DMS79 (cell line): Measurements from ENCODE around the gene EDDM3A.
"Not testable (repeated sequence)": the region's sequence is repeated elsewhere in the genome, so short reads cannot be mapped to it uniquely, and the experiment has no call there.

Experiments
- DNase-seq: peaks from one replicate; lab custom pipeline; 2025; lab: John Stamatoyannopoulos, UW

Gene EDDM3A, protein sequence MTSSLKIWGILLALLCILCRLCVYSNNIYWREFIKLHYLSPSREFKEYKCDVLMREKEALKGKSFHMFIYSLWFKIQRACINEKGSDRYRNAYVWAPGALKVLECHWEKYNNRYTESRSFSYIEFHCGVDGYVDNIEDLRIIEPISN

DNA sequence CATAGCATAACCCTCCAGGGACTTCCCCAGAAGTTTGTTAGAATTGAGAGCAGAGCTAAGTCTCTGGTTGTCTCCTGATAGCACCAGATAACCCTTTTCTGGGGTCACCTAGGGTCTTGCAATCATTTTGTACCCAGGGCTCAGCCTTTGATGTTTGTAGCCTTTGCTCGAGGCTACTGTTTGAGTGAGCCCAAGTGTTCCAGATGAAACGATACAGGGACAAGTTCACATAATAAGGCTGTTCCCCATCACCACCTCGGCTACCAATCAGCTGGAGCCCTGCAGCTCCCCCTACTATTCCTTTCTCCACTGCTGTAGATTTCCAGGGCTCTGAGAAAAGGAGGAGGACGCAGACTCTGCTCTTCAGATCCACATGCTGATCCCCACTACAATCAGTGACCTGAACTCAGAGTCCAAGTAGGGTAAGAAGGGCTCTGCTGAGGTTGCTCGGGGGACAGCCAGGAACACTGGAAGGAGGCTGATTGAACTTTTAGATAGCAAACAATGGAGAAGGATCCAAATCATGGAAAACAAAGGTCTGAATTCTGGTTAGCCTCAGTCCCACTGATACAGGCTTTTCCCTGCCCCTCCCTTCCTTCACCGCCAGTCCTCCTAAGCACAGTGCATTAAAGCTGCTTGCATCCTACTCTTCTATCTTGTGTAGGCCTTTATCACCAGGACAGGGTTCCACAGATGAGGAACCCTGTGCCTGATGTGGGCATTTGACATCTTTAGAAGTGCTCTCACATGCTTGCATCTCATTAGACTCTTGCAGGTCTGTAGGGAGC lies at the start of gene EDDM3A:
TSS of gene EDDM3A (plus strand) at position 317 of the 788 bp plus-strand sequence. CDS start 1,694 bp downstream, outside the sequence.
- DNase-seq, result no peak

DNA sequence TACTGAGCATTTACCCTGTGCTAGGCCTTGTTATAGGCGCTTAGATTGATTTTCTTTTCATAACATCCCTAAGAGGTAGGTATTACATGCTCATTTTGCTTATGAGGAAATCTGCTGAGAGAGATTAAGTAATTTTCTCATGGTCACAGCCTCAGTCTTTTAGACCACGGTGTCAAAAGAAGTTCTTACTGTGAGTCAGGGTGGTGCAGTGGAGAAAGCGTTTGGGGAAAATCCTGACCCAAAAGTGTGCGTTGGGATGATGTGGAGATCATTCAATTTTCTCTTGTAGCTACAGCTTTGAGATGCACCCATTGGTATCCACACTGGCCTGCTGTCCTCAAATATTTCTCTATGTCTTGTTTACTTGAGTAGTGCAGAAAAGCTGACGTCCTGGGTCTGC lies 48.9 kb upstream of the EDDM3A start:
- no peak for DNase-seq

DNA sequence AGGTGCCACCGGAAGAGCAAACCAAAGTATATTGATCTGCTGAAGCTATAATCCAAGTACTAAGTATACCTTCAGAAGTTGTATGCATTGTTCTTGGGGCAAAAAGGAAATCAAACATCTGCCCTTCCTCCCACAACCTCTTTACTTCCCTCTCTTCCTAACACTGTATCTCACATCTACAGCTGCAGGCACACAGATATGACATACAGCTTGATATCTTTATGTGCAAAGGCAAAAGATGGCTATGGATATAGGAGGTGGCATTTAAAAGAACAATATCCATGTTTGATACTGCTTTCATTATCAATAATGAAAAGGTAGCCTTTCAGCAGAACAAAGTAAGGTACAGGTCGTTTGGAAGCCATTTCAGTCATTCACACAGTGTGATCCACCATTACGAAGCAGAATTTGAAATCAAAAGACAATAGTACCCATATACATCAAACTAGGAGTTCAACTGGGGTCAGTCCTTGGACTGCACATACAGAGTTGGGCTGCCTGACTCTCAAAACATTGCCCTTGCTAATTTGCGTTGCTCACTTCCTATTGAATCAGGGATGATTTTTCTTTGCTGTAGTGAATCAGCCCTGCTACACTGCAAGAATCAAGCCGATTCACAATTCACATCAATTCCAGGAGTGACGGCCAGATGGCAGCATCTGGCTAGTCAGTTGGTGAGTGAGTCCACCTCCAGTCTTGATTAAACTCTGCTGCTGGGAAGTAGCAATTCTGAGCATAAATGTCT lies 48.2 kb upstream of the EDDM3A start:
- no peak for DNase-seq

DNA sequence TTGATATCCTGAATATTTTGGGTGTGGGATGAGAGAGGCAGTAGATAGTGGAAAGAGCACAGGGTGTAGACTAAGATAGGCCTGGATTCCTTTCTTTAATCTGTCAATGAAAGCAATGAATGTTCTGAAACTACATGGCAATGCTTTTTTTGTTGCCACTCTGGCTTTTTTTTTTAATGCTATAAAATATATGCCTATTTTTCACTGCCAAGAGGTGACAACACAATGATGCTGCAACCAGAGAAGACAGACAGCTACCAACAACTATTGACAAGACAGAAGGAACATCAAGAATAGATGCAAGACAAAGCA lies 47.7 kb upstream of the EDDM3A start:
- DNase-seq, result no peak

DNA sequence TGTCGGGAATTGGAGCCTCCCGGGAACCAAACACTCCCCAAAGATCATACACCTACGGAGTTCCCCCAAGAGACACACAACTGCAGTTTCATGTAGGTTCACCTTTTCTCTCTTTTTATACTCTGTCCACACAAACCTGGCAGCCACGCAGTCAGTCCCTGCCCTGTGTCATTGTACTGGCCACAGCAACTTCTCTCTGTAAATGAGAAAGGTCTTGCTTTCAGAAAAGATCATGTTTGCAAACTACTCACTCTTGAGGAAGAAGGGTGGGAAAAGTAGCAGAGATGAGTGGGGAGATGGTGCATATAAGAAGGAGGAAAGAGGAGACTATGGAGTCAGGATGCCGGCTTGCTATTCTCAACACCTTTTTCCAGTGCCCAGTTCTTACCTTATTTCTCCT lies 46.8 kb upstream of the EDDM3A start:
- no peak for DNase-seq

DNA sequence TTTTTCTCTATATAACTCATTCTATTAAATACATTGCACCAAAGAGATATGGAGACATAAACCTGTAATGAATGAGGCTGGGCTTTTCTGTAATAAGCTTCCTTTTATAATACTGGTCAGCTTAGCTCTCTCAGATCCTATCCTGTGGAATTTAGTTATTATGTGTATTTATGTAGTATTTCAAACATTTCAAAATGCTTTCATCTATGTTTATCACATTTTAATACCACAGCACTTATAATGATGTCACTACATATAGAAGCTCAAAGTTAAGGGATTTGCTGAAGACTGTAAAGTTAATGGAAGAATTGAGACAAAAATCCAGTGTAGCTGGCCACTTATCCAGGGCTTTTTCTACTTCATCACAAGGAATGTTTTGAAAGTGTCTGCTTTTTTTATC lies 45.8 kb upstream of the EDDM3A start:
- DNase-seq, result no peak

DNA sequence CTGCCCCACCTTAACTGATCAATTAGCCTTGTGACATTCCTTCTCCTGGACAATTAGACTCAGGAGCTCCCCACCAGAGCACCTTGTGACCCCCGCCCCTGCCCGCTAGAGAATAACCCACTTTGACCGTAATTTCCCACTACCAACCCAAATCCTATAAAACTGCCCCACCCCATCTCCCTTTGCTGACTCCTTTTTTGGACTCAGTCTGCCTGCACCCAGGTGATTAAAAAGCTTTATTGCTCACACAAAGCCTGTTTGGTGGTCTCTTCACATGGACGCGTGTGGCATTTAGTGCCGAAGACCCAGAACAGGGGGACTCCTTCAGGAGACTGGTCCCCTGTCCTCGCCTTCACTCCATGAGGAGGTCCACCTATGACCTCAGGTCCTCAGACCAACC lies 44.7 kb upstream of the EDDM3A start:
- not testable (repeated sequence) for DNase-seq

DNA sequence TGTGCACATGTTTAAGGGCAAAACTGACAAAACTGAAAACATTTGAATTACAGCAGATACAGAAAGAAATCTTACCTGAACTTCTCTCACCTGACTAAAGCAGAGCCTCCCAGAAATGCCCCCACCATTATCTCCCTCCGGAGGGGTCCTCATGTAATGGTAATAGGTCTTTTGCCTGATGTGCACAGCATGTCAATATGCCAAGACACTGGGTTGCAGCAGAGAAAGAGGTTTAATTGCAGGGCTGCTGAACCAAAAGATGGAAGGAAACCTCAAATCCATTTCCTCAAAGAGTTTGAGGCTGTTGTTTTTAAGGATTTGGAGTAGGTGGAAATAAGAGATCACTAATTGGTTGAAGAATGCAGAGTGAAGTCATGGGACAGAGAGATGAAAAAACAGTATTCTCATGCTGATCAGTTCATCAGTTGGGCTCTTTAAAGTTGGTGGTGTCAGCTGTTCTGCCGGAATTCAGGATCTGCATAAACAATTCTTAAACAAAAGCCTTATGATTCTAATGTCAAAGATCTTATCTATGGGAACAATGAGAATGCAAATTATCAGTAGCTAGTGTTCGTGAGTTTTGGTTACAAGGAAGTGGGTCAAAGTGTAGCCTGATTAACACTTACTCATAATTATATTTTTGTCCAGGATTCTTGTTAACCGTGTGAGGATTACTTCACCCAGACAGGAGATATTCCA lies 38.9 kb upstream of the EDDM3A start:
- no peak for DNase-seq

DNA sequence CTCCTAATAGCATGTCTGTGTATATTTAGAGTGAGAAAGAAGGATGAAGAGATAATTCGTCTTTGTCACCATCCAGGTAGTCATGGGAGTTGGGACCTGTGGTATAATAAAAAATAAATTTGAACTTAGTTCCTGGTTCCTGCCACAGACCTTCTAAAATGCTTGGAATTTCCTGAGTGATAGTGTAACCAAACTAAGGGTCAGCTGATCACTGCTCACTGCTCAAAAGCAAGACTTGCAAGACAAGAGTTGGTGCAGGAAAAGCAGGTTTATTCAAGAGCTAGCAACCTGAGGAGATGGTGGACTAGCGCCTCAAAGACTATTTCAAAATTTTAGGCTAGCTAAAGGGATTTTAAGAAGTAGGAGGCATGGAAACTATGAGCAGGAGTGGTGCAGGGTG lies 38.1 kb upstream of the EDDM3A start:
- no peak for DNase-seq

DNA sequence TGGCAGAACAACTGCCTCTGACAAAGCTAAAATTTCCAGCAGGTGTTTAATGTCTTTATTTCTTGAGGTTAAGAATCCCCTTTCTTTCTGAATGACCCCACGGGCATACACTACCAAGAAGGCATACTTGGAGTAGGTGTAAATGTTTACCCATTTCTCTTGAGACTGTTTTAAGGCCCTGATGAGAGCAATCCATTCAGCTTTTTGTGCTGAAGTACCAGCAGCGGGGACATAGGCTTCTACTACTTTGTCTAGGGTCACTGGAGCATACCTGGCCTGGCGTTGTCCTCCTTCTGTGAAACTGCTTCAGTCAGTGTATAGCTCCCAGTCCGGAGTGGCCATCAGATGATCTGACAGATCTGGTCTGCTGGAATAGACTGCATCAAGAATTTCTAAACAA lies 34.4 kb upstream of the EDDM3A start:
- DNase-seq, result no peak

DNA sequence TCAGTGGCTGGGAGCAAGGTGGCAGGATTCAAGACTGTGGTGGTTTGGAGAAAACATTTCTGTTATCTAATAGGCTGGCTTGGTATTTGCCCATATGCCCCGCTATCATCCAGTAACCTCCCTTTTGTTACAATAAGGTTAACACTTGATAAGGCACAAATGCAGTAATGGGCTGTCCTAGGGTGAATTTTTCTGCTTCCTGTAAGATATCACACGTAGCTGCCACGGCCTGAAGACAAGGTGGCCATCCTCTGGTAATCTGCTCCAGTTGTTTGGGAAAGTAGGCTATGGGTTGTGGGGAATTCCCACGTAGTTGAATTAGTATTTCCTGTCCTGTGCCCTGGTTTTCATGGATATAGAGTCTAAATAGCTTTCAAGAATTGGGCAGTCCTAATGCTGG lies 34.0 kb upstream of the EDDM3A start:
- no peak for DNase-seq

DNA sequence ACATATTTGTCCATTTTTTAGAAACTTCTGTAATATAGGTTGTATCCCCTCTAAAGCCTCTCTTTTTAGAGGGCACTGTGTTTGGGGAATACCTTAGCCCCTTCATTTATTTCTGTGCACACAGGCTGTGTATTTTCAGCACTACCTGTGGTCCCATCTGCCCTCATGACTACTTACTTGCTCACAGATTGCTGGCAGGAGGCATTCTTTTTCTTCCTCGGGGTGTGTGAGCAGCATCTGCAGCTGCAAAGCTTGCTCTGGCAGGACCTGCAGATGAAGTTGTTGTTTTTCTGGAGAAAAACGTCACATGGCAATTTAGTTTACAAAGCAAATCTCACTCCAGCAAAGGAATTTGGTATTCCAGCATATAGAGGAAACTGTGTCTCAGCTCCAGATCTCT lies 32.8 kb upstream of the EDDM3A start:
- DNase-seq, result no peak

DNA sequence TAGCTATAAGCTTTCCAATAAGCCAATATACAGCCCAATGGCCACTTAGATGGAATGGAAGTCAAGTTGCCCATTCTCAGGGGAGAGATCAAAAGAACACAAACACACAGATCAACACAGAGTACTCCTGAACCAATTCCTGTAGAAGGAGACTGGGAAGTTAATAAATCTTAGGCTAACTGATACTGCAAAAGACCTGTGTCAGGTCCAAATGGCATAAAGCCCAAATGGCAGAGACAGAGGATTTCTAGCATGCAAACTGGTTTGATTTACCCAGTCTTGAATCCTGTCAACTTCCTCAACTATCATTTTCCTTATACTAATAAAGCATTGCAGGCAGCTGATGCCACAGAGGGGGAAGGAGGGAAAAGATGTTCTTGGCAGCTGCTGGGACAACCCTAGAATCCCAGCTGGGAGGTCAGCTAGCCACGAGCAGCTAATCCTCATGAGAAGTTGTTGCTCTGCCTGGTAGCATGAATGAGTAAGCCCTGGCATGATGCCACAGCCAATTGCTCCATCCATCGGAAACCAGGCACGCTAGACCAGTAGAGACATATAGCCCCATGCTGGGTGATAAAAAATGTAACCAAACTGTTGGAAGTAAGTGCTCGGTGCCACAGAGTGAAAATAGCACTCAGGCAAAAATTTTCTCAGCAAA lies 31.0 kb upstream of the EDDM3A start:
- no peak for DNase-seq

DNA sequence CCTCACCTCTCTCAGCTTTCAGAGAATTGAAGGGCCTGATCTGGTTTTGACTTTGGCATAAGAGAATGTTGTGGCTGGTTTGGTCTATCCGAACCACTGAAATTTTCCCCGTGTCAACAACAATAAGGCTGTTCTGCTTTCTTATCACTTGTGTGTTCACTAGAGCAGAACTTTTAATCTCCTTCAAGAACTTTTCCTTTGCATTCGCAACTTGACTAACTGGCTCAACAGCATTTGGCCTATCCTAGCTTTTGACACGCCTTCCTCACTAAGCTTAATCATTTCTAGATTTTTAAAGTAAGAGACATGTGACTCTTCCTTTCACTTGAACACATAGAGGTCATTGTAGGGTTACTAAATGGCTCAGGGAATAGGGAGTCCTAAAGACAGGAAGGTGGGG lies 25.9 kb upstream of the EDDM3A start:
- no peak for DNase-seq

DNA sequence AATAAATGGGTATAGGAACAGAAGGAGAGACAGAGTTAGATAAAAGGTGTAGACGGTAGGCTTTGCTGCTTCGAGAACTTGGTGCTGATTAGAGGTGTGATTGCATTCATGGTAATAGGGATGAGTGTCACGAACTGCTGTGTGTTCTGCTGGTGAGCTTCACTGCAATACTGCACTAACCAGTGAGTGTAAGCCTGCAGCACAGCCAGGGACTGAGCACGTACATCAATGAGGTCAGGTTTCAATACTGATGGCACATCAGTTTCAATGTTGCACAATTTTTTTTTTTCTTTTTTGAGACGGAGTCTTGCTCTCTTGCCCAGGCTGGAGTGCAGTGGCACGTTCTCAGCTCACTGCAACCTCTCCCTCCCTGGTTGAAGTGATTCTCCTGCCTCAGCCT lies 24.9 kb upstream of the EDDM3A start:
- no peak for DNase-seq

DNA sequence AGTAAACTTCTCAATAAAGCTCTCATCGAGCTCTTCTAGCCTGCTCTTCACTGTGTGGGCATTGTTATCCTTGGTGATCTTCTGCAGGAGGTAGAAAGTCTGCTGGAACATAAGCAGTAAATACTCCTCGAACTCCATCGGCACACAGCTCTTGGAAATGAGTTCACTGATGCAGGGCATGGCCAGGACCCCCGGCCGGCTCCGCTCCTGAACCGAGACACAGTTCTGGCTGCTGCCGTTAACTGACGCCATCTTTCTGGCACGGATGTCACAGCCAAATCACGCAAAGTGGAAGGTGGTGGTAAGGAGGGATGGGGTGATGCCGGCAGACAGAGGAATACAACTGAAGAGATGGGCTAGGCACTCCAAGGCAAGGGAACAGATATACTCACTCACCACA lies 23.7 kb upstream of the EDDM3A start:
- no peak for DNase-seq

DNA sequence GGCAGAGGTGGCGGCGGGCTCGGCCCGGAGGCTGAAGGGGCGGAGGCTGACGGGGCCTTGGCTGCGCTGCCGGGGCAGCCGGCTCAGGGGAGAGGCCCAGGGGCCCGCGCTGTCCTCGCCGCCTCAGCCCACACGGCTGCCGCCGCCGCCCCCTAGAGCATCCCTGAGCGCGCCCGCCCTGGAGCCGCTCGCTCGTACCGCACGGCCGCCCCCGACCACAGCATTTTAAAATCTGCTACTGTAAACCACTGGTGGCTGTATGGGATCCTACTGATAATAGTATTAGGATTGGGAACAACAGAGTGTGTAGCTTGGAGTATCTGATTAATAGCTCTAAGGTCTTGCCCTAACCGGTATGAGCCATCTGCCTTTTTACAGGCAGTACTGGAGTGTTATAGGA lies 22.2 kb upstream of the EDDM3A start:
- DNase-seq, result no peak

DNA sequence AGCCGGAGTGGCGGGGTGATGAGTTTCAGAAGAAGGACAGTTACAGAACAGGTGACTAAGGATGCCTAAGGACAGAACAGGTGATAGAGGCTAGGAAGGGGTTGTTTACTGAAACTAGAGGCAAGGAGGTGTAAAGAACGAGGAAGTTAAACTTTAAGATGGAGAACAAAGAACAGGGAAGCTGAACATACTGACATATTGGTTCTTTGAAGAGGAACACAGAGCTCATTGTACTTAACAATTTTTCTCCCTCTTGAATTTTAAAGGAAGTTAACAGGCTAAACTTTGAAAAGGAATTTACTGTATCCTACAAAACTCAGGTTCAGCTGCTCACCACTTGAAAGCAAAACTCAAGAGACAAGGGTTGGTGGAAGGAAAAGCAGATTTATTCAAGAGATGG lies 19.6 kb upstream of the EDDM3A start:
- not testable (repeated sequence) for DNase-seq

DNA sequence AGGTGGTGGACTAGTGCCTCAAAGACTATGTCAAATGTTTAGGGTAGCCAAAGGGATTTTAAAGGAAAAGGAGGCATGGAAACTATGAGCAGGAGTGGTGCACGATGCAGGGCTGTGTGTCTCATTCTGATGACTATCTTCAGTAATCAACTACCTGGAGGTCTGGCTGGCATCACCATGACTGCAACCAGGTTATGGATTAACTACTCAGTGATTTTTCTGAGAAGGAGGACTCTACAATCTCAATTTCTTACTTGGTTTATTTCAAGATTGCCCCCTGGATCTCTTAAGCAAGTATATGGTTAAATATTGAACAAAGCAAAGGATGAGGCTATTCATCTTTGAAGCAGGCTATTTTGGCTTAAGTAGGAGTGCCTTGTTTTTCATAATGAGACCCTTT lies 19.2 kb upstream of the EDDM3A start:
- DNase-seq, result no peak

DNA sequence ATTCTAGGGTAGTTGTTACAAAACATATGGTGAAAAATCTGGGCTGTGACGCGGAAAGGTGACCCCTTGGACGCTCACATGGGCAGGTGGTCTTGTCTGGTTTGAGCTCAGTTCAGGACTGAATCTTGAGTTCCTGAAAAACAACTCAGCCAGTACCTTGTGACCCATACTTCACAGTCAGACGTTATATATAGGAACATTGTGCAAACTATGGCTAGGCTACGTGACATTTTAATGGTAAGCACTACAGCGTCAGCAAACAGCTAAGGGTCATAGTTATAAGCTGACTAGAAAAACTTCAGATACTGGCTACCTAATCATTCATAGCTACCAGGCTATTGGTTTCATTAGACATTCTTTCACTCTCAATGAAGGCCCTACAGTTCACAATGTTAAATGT lies 14.8 kb upstream of the EDDM3A start:
- no peak for DNase-seq

DNA sequence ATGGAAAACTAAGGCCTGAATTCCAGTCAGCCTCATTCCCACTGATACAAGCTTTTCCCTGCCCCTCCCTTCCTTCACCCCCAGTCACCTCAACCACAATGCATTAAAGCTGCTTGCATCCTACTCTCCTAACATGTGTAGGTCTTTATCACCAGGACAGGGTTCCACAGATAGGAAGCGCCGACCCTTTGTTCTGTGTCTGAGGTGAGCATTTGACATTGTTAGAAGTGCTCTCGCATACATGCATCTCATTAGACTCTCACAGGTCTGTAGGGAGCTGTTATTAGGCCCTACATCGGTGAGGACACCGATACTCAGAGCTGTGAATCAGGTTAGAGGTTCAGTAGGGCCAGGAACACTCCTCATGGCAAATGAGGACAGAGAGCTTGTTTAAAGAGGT lies 13.2 kb upstream of the EDDM3A start:
- no peak for DNase-seq

DNA sequence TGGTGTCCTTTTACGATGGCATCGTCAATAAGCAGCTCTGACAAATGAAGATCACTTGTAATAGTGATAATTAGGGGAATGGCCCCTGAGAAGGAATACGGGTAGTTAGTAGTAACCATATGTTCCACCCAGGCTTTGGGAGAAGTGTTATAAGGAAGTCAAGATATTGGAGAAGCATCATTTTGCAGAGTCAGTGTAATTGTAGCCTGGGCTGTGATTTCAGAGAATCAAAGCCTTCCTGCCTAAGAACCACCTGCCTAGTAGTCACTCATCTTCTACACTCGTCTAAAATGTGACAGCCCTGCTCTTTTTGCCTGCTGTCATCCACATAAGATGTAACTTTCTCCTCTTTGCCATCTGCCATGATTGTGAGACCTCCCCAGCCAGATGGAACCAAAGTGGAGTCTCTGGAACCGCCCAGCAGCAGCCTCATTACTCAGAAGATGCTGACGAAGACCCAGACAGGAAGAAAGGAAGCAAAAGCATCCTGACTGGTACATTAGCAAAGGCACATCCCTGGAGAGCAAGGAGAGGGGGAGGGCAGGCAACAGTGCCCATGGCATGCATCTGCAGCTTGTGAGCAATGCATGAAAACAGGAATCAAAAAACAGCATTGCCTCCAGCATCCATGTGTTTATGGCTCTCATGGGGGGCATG lies 12.6 kb upstream of the EDDM3A start:
- DNase-seq, result no peak
